DMS 273 (cell line): ENCODE results near the gene CLINT1.
"Not testable (repeated sequence)": the region's sequence is repeated elsewhere in the genome, so short reads cannot be mapped to it uniquely, and the experiment has no call there.

Experiments used
- DNase-seq: peaks from one replicate; lab custom pipeline; 2025; ENCODE audit not compliant: unreplicated experiment; lab: John Stamatoyannopoulos, UW

Gene CLINT1

GRCh38 chr5:157864067-157864466 is 5.1 kb upstream of the CLINT1 start:
- no peak for DNase-seq

DNA sequence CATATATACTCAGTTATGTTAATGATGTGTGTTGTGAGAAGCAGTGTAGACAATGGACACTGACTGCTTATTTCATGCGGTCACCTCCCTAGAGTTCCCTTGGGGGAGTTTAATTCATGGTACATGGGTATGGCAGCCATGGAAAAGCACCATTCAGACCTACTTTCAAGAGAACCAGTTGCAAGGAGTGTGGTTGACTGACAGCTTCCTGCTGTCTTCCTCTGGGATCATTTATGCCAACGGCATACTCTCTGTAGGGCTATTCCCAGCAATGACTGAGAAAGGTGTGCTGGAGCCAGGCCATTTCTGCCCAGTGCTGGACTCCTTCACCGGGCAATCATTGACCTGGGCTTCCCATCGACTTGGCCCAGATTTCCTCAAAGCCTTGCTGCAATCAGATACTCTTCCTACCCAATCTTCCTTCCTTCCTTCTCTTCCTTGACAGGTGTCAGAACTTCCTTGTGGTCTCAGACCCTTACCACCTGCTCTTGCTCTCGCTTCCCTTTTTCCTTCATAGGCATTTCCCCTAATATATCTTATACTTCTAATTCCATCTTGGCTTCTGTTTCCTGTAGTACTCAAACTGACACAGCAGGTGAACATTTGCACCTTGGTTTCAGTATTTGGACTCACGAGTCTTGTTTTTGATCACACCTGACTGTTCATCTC is 3.4 kb upstream of the CLINT1 start:
- DNase-seq: no peak

GRCh38 chr5:157860898-157861890 is 2.2 kb upstream of the CLINT1 start:
- DNase-seq: no peak

DNA sequence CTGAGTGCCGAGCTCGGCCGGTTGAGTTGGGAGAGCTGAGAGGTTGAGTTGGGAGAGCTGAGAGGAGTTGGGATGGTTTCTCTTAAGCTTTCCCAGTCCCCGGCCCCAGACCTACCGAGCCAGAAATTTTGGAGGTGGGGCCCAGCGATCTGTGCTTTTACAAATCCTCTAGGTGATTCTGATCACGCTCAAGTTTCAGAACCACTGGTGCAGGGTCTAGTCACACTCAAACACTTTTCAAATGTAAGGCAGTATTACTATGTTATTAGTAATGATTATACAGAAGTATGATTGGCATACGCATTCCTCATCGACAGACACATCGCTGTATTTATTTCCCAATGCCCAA is 256 bp upstream of the CLINT1 start:
- DNase-seq: no peak

DNA sequence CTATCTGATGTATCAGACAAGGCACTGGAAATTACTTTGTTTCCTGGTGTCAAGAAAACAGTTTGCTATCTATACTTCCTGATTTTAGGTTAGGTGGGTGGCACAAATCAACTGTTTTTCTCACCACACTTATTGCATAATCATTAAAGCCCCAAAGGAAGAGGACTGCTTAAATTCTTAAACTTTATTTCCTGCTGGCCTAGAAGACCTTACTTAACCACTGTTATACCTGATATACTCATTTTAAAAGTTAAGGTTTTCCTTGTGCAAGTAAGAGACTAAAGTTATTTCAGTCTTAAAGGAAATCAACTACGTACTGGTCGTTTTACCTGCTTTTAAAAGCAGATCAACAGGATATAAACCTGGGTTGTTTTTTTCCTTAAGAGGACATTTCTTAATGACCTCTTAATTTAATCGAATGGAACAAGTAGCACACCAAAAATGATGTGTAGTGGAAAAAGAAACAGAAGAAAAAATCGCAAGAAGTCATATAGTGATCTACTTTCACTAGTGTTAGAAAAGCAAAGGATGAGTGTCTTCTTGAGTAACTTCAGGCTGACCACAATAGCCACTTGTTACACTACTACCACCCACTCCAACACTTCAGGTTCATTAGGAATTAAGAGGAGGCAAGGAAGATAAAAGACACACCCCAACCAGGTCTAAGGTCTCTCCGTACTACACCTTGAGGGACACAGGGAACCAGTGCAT is 974 bp downstream of the CLINT1 start:
- DNase-seq: no peak

DNA sequence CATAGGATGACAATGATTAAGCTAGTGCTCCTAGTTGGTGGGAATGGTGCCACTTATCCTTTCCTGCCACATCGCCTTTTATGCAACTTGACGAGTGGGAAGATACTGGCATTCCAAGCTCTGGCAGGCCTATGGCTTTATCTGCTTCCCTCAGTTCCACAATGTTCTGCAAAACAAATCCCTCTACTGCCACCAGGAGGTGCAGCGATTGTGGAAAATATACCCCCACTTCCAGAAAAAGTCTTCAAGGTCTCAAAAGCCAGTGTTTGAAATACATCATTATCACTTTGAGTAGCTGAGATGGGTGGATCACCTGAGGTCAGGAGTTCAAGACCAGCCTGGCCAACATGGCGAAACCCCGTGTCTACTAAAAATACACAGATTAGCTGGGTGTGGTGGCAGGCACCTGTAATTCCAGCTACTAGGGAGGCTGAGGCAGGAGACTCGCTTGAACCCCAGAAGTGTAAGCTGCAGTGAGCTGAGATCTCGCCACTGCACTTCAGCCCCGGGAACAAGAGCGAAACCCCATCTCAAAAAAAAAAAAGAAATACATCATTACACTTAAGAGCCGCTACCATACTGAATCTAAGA is 3.4 kb downstream of the CLINT1 start:
- peak; percentile 71 for DNase-seq

- not testable (repeated sequence) for DNase-seq
Measured at GRCh38 chr5:157853365-157853764, 5.6 kb downstream of the CLINT1 start.

- DNase-seq: no peak
Measured at GRCh38 chr5:157845914-157846598, 12.9 kb downstream of the CLINT1 start.

DNA sequence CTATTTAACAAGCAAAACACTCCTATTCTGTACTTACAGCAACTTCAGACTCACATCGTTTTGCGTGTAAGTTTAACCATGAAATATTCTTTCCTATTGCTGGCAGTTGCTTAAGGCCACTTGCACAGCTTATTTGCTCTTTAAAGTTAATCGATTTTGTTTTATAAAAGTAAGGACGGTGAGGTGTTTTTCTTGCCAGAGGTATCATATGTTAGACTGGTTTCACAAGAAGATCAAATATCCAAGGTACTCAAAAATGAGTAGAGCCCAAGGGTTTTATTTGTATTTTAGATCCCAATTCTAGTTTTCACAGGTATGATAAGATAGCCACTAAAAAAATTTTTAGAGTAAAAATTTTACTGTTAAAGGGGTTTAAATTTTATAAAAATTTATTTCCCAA is 16.2 kb downstream of the CLINT1 start:
- no peak for DNase-seq

- no peak for DNase-seq
Measured at GRCh38 chr5:157842185-157842584, 16.8 kb downstream of the CLINT1 start.

DNA sequence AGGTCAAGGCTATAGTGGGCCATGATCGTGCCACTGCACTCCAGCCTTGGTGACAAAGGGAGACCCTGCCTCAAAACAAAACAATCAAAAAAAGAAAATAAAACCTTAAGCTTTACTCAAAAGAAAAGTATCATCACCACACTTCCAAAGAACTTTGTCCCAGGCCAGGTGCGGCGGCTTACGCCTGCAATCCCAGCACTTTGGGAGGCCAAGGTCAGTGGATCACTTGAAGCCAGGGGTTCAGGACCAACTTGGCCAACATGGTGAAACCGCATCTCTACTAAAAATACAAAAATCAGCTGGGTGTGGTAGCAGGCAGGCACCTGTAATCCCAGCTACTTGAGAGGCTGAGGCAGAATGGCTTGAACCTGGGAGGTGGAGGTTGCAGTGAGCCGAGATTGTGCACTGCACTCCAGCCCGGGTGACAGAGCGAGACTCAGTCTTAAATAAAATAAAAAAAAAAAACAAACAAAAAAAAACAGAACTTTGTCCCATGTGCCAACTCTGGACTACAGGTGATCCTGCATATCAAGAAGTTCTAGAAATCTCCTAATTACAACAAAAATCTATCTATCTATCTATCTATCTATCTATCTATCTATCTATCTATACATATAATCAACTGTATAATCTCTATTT is 19.7 kb downstream of the CLINT1 start:
- DNase-seq: no peak

GRCh38 chr5:157836121-157836753 is 22.7 kb downstream of the CLINT1 start:
- no peak for DNase-seq

DNA sequence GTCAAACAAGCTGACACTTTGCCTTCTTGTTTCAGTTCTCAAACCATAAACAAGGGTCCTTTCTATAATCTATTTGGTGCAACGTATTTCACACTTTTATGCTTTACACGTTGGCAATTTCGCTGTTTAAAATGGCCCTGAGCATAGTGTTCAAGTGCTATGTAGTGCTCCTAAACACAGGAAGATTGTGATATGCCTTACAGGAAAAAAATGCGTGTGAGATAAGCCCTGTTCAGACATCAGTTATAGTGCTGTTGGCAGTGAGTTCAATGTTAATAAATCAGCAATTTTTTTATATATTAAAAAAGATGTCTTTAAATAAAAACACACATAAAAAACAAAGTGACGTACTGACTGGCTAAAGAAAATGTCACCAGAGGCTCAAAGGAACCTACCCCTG is 23.9 kb downstream of the CLINT1 start:
- no peak for DNase-seq

GRCh38 chr5:157828944-157829639 is 29.9 kb downstream of the CLINT1 start:
- peak; percentile 62 for DNase-seq

DNA sequence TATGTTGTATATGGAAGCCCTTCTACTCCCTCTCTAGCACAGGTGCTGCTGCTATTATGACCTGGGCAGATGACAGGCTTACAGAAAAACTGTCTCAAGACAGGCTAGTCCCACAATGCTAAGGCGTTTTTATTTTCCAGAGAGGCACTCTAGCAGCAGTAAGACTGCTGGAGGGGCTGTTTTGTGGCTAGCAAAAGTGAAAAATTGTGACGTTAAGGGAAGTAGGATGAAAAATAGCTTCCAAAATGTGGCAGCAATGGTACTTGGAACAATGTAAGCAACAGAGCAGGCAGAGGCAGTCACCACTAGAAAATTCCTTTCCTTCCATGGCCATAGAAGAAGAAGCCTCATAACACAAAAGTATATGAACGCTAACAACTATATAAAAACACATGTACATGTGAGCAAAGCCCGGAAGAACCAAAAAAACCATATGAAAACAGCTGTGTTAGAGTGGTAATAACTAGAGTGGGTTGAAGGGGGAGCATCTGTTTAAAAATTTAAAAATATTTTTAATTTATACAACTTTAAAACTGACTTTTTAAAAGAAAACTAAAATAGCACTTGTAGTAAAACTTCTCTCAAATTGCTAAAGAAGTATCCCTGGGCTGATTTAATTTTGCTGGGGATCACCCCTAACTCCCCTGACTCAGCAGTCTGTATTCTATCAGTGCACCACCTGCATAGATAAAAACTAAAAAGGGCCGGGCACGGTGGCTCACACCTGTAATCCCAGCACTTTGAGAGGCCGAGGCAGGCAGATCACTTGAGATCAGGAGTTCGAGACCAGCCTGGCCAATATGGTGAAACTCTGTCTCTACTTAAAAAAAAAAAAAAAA is 30.6 kb downstream of the CLINT1 start:
- DNase-seq: peak; percentile 6

- DNase-seq: peak; percentile 14
Measured at GRCh38 chr5:157827423-157827822, 31.5 kb downstream of the CLINT1 start.

GRCh38 chr5:157823655-157824054 is 35.3 kb downstream of the CLINT1 start:
- DNase-seq: no peak
